ENCODE results near the gene MTMR6.

MTMR6 gene

DNA sequence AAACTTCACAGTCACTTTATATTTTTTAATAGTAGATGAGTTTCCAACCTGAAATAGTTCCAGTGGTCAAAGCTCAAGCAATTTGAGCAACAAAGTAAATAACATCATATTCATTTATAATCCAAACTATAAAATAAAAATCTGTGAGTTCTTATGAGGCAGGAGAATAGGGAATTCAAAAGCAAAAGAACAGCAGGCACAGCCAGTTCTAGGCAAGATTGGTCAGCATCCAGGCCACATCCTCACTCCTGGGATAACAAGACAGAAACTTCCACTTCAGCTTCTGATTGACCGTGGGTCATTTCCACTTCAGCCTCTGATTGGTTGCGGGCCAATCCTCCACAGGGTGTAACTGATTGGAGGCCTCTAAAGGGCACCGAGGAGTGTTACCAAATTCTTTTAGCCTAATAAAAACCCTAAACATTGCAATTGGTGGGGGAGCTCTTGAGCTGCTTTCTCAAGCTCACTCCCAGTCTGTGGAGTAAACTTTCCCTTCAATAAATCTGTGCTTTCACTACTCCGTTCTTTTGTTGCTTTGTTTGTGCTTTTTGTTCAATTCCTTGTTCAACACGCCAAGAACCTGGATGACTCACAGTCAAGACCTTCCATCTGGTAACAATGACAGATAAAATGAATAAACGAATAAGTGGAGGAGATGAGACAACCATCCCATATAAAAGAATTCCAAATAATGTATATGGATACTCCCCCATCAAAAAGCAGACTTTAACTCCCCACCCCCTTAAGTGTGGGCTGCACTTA, 72.6 kb downstream of the MTMR6 start:
- no peak for FAIRE-seq

DNA sequence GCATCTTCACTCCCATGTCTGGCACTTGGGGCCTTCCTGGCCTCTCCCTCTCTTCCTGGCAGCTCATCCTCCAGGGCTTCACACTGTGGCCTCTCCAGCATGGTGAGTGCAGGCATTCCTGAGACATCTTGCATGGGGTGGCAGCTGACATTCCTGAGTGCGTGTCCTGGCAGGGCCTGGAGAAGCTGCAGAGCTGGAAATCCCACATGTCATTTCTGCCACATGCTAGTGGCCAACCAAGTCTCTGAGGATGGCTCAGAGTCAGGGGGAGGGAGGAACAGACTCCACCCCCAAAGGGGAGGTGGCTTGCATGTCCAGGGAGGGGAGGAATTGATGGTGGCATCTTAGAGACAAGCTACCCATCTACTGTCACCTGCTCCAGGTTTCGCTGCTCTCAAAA, 73.6 kb downstream of the MTMR6 start:
- no peak for FAIRE-seq

DNA sequence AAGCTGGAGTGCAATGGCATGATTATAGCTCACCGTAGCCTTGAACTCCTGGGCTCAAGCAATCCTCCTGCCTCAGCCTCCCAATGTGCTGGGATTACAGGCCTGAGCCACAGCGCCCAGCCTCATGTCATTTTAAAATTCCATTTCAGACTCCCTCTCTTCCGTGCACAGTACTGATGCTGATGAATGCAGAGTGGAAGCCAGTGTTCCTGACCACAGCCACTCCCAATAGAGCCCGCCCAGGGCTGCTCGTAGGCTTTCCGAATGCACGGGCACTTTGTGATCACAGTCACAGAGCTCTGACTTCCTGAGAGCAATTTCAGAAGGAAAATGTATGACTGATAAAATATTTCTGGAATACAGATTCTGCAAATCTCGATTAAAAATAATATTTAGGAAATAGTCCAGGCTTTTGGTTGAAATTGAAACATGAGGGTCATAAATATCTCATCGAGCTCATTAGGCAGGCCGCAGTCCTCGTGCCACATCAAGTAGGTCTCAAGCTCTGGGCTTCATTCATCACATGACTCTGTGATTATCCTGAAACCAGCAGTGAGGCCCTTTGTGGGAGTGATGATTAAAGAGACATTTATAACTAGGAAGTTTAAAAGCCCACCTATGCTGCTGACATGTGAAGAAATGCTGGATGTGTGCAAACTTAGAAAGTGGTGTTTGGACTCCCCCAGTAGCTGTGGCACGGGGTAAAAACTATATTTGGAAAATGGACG, 76.3 kb downstream of the MTMR6 start:
- FAIRE-seq, result no peak

DNA sequence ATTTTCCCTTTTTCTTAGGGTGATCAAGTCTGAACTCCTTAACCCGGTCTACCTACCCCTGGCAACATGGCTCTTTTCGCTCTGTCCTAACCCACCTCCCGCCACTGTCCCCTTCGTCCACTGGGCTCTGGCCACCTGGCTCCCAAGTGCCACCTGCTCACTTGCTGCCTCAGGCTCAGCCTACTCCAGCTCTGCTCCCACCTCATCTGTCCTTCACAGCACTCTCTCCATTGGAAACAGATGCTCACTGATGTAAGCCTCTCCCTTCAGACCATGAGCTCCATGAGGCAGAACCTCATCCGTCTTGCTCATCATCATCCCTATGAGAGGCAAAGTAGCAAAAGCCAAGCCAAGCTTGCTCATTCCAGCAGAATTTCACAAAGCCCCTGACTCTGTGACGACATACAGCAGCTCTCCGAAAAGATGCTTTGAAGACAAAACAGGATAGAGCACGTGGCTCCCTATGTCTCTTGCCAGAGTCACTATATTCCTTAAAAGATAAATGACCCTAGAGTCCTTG, 79.9 kb downstream of the MTMR6 start:
- FAIRE-seq, result no peak

DNA sequence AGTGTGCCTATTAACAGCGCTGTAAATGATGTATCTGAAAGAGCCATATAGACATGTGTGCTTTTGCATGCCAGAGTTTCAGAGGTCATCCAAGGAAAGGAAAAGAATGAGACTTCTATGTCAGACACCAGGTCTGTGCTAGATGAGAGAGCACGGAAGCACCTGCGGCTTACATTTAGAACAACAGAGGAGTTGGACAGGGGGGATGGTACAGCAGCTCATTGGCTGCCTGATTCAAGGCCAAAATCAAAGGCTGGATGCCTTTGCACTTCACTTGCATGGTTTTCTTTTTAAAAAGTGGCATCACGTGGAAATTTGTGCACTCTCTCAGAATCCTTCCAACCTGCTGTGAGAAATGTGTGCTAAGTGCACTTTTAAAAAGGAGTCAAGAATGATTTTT, 82.4 kb downstream of the MTMR6 start:
- FAIRE-seq, result no peak

DNA sequence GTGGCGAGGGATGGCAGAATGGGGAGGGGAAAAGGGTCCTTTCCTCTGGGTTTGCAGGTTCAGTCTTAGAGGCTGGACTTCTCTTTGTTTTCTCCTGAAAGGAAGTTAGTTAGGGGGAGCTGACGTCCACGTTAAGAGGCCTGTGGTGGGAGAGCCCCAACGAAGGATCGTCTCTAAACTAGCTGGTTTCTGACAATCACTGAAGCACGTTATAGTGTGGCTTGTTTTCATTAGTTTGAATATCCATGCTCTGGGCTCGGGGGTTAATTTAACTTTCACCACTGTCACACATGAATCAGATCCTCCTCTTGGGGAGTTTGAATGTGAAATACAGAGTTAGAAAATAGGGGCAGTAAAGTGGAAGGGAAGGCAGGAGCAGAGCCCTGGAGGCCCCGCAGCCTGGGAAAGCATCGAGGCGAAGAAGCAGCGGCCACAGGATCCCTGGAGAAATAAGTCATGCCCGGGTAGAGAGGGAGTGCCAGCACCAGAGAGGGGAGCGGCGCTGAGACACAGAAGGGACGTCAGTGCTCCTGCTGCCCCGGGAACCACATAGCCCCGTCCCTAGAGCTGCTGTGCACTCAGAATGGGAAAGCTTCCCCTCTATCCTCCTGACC, 84.1 kb downstream of the MTMR6 start:
- no peak for FAIRE-seq

DNA sequence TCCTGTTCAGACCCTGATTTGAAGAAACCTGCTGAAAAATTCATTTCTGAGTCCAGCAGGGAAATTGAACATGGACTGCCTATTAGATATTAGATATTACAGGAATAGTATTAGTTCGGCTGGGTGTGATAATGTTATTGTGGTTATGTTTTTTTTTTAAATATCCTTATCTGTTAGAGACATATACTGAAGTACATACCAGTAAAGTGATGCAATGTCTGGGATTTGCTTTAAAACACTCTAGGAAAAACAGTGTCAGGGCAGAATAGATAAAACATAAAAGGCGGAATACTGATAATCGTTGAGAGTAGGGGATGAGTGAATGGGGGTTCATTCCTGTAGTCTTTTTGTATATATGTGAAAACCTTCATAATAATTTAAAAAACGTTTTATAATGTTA, 86.5 kb downstream of the MTMR6 start:
- no peak for FAIRE-seq

DNA sequence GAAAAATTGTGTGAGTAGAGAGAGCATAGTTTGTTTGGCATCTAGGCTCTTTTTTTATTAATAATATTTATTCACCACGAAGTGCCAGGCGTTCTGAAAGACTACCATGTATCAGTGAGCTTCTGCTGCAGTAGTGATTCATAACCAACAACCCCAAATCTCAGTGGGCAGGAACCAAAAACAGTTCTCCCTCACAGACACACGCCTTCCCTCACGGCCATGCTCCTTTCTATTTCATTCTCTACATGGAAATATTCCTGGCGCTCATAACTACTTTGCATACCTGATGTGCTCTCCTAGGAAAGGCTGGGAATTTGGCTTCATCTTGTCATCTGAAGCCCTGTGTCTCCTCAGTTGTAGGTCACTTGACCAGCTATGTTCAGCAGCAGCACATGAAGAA, 88.6 kb downstream of the MTMR6 start:
- no peak for FAIRE-seq

DNA sequence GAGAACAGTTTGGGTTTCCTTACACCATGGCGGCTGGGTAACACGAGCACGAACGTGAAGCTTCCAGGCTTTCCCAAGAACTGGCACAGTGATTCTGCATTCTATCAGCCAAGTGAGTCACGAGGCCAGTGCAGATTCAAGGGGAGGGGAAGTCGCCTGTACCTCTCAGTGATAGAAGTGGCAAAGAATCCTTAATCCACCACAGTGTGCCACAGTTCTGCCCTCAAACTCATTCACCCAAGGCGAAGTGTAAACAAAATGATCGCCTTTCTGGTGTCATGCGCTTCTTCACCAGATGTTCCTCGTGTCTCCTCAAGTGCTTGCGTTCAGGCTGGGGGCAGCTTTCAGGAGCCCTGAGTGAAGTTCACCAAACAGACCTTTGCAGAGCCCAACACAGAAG, 90.3 kb downstream of the MTMR6 start:
- FAIRE-seq, result no peak
